Suppressor macrophage treated with lipopolysaccharide for 4 hours (primary cell): ENCODE results near the gene CHFR.
"Not testable (repeated sequence)": the region's sequence is repeated elsewhere in the genome, so short reads cannot be mapped to it uniquely, and the experiment has no call there.

Source experiments
- DNase-seq: peaks from one replicate; pipeline ENCODE4 v3.0.0-alpha.2; 2020

CHFR gene

GRCh38 chr12:132873724-132874123 is 13.7 kb downstream of the CHFR start:
- DNase-seq: no peak

GRCh38 chr12:132872975-132873421 is 14.4 kb downstream of the CHFR start:
- no peak for DNase-seq

GRCh38 chr12:132872073-132872855 is 15.1 kb downstream of the CHFR start:
- DNase-seq: no peak

- no peak for DNase-seq
Observed at GRCh38 chr12:132869551-132869950, 17.9 kb downstream of the CHFR start.

GRCh38 chr12:132866251-132866828 is 21.1 kb downstream of the CHFR start:
- DNase-seq: peak; percentile 51

GRCh38 chr12:132861558-132861957 is 25.8 kb downstream of the CHFR start:
- no peak for DNase-seq

GRCh38 chr12:132858718-132859266 is 28.6 kb downstream of the CHFR start:
- DNase-seq: no peak

- not testable (repeated sequence) for DNase-seq
Observed at GRCh38 chr12:132857019-132857418, 30.4 kb downstream of the CHFR start.

- DNase-seq: no peak
Observed at GRCh38 chr12:132856581-132856980, 30.8 kb downstream of the CHFR start.

- not testable (repeated sequence) for DNase-seq
Observed at GRCh38 chr12:132855211-132855610, 32.2 kb downstream of the CHFR start.

- DNase-seq: no peak
Observed at GRCh38 chr12:132853285-132854092, 33.9 kb downstream of the CHFR start.

GRCh38 chr12:132852496-132852895 is 34.9 kb downstream of the CHFR start:
- DNase-seq: no peak

- no peak for DNase-seq
Observed at GRCh38 chr12:132851465-132851864, 35.9 kb downstream of the CHFR start.

GRCh38 chr12:132850291-132850690 is 37.1 kb downstream of the CHFR start:
- no peak for DNase-seq

- DNase-seq: no peak
Observed at GRCh38 chr12:132848521-132848920, 38.9 kb downstream of the CHFR start.

- DNase-seq: no peak
Observed at GRCh38 chr12:132847363-132848356, 39.7 kb downstream of the CHFR start.

- not testable (repeated sequence) for DNase-seq
Observed at GRCh38 chr12:132844681-132845080, 42.7 kb downstream of the CHFR start.

GRCh38 chr12:132842449-132843045 is 44.9 kb downstream of the CHFR start:
- no peak for DNase-seq

GRCh38 chr12:132841151-132841550 is 46.3 kb downstream of the CHFR start:
- no peak for DNase-seq

- DNase-seq: no peak
Observed at GRCh38 chr12:132840536-132840935, 46.9 kb downstream of the CHFR start.

- no peak for DNase-seq
Observed at GRCh38 chr12:132839558-132840235, 47.7 kb downstream of the CHFR start.
